ENCODE measurements around the gene TOX2. TPM values are rescaled to one million over a fixed set of nuclear protein-coding genes. Genes with fewer than 3 reads are reported as not detected.

TOX2 gene
- total RNA-seq, 2 donors from 2014 or later = 0.73 to 1.6 TPM

GRCh38 chr20:44021186-44021585, 106.5 kb downstream of the TOX2 start:
- intact Hi-C loops (cut with DNase I) = no loop called here
- ATAC-seq = no peak
- no peak for DNase-seq

GRCh38 chr20:44021900-44022299, 107.2 kb downstream of the TOX2 start:
- intact Hi-C loops (cut with DNase I) = no loop called here
- ATAC-seq = no peak
- DNase-seq = no peak

- ATAC-seq (no peak), DNase-seq (no peak)
- intact Hi-C loops (cut with DNase I) = no loop called here
These were observed 107.8 kb downstream of the TOX2 start for GRCh38 chr20:44022464-44022863.

- ATAC-seq (no peak), DNase-seq (no peak)
- intact Hi-C loops (cut with DNase I) = no loop called here
These were observed 109.1 kb downstream of the TOX2 start for GRCh38 chr20:44023515-44024371.

GRCh38 chr20:44024820-44025580, 110.3 kb downstream of the TOX2 start:
- intact Hi-C loops (cut with DNase I) = no loop called here
- ATAC-seq (no peak), DNase-seq (no peak)

- no peak for ATAC-seq
- intact Hi-C loops (cut with DNase I) = no loop called here
These were observed 111.1 kb downstream of the TOX2 start for GRCh38 chr20:44025756-44026155.

GRCh38 chr20:44026647-44027342, 112.1 kb downstream of the TOX2 start:
- ATAC-seq (no peak), DNase-seq (no peak)
- intact Hi-C loops (cut with DNase I) = no loop called here

More at GRCh38 chr20:44025756-44026155, 111.1 kb downstream of the TOX2 start:
- DNase-seq = no peak

GRCh38 chr20:44027343-44028002, 112.8 kb downstream of the TOX2 start:
- ATAC-seq (no peak), DNase-seq (no peak)
- intact Hi-C loops (cut with DNase I) = no loop called here

- intact Hi-C loops (cut with DNase I) = no loop called here
- DNase-seq (no peak), ATAC-seq (no peak)
These were observed 113.5 kb downstream of the TOX2 start for GRCh38 chr20:44028003-44028730.

GRCh38 chr20:44028868-44029847, 114.5 kb downstream of the TOX2 start:
- intact Hi-C loops (cut with DNase I) = no loop called here
- no peak for ATAC-seq
- DNase-seq = no peak

- DNase-seq = no peak
- intact Hi-C loops (cut with DNase I) = no loop called here
These were observed 115.2 kb downstream of the TOX2 start for GRCh38 chr20:44029848-44030230.

GRCh38 chr20:44030394-44030793, 115.7 kb downstream of the TOX2 start:
- intact Hi-C loops (cut with DNase I) = no loop called here
- DNase-seq (no peak), ATAC-seq (no peak)

More at GRCh38 chr20:44029848-44030230, 115.2 kb downstream of the TOX2 start:
- ATAC-seq = no peak

GRCh38 chr20:44031001-44031574, 116.4 kb downstream of the TOX2 start:
- no peak for ATAC-seq
- DNase-seq = no peak
- intact Hi-C loops (cut with DNase I) = no loop called here

GRCh38 chr20:44031781-44032582, 117.3 kb downstream of the TOX2 start:
- DNase-seq = no peak
- intact Hi-C loops (cut with DNase I) = no loop called here
- no peak for ATAC-seq

- DNase-seq (no peak), ATAC-seq (no peak)
- intact Hi-C loops (cut with DNase I) = no loop called here
These were observed 118.1 kb downstream of the TOX2 start for GRCh38 chr20:44032583-44033331.

GRCh38 chr20:44033344-44033743, 118.7 kb downstream of the TOX2 start:
- ATAC-seq = no peak

More at GRCh38 chr20:44033344-44033743, 118.7 kb downstream of the TOX2 start:
- intact Hi-C loops (cut with DNase I) = no loop called here
- no peak for DNase-seq
